NCI-H1694 (cell line): Measurements from ENCODE around the gene TMEM106C.

Experiments used
- DNase-seq: peaks from one replicate; lab custom pipeline; 2025; lab: John Stamatoyannopoulos, UW

TMEM106C gene

DNA sequence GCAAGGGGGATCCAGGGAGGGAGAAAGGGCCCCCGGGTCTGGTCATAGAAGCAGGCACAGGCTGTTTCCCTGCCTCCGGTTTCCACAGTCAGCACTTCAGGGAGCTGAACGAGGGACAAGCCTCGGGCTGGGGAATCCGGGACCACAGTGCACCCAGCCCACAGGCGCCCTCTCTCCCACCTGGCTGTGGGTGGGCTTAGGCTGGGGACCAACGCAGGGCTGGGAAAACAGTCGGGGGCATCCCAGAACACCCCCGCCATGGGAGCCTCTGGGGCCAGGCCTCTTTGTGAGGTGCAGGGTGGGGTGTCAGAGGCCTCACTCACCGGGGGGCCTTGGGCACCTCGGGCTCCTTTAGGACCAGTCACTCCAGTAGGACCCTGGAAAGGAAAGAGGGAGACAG, 16.3 kb downstream of the TMEM106C start:
- DNase-seq = no peak

DNA sequence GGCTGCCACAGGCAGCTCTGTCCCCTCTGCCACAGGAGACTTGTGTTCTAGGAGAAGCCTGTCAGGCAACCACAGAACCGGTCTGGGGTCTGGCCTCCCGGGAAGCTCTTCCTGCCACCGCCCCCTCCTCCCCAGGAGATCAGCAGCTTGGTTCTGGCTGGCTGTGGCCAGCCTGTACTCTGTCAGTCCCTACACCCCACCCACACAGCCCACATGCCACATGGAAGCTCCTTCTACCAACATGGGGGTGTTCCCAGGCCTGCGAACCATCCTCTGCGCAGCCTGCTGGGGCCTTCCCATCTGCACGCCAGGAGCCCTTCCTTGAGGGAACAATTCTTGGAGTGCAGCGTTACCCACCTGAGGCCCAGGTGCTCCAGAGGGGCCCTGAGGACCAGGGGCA, 16.8 kb downstream of the TMEM106C start:
- no peak for DNase-seq

DNA sequence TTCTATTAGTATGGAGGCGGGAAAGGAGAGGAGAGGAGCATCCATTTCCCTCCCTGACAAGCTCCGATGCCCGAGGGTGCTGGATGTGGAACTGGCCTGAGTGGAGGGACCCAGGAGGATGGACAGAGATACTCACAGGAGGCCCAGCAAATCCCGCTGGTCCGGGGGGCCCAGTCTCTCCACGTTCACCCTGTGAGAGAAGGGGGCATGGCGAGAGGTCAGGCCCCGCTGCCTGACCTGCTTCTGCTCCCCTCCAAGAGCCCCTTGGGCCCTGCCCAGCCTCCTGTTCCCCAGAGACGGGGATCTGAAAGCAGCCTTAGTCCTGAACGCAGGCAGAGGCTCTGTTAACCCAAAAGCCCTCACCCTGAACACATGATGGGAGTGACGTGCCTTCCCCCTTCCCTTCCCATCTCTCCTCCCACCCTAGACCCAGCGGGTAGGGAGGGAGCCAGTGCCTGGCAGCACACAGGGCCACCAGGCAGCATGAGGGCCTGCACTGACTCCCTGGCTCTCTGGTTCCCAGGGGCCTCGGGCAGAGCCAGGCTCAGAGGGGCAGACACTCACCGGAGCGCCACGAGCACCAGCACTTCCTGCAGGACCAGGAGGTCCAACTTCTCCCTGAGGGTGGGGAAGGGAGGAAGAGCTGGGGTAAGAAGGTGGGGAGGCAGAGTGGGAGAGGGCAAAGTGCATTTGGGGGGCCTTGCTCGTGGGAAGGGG, 17.5 kb downstream of the TMEM106C start:
- no peak for DNase-seq

DNA sequence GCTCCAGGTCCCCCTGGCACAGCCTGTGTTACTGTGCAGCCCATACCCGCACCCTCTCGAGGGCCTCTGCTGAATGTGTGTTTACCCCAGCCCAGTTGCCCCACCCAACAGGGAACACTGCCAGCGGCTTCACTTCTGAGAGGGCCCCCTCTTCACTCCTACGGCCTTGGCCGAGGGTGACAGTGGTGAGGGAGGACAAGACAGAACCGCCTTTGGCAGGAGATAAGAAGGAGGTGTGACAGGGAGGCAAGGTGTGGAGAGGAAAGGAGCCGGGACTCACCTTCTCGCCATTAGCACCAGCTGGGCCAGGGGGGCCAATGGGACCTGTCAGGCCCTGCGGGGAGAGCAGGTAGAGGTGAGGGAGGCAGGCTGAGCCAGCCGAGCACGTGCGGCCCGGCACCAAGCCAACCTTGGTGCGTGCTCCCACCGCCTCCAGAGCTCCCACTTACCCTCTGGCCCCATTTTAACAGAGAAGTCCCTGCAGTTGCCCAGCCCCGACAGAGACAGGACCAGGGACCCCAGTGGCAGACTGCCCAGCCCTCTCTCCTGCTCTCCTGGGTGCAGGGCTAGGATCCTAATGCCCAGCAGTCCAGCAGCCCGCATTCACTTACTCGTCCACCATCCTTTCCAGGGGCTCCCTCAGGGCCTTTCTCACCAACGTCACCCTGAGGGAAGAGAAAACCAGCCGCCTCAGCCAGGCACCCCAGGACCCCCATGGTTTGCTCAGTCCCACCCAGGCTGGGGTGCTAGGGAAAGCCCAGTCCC, 18.3 kb downstream of the TMEM106C start:
- no peak for DNase-seq

DNA sequence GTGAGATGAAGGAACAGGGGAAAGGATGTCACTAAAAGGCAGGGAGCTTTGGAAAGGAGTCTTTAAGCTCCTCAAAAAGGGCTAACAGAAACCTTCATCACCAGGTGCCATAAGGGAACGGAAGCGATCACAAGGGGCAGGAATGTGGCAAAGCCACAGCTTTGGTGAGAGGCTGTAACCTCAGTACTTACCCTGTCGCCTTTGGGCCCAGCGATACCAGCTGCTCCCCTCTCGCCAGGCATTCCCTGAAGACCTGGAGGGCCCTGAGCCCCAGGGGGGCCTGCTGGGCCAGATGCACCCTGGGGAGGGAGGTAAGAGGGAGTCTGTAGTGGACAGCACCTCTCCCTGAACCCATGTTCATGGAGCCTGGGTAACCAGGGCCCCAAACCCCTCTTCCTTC, 18.9 kb downstream of the TMEM106C start:
- DNase-seq = no peak

DNA sequence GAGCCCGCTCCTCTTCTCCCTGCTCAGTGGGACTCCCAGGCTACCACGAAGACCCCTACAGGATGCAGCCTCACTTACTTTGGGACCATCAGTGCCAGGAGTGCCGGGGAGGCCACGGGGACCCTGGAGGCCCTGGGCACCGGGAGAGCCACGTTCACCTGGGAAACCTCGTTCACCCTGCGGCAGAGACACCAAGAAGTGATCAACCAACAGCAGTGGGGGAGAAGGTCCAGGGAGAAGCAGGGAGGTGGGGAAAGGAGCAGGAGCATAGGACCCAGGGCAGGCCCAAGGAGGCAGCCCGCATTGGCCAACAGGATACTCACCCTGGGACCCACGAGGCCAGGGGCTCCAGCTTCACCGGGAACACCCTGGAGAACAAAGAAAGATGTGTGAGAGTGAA, 19.4 kb downstream of the TMEM106C start:
- no peak for DNase-seq

DNA sequence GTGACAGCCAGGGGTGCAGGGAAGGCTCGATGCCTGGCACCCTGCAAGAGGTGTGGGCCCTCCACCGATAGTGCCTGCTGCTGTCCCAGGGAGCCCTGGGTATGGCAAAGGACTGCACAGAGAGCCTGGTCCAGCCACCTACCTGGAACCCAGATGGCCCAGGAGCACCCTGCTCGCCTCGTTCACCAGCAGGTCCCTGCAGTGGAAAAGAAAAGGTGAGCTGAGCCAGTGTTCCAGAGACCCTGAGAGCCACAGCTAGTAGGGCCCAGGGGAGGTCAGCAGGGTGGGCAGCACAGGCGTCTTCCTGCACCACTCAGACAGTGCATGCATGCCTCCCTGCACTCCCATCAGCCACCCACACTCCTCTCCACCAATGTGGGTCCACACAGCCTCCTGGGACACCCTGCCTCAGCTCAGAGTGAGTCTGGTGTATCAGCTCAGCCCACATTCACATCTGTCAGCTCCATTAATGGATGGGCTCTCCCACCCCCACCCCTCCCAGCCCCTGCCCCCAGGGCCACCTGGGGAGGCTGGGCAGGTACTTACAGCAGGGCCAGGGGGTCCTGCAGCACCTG, 20.2 kb downstream of the TMEM106C start:
- no peak for DNase-seq

DNA sequence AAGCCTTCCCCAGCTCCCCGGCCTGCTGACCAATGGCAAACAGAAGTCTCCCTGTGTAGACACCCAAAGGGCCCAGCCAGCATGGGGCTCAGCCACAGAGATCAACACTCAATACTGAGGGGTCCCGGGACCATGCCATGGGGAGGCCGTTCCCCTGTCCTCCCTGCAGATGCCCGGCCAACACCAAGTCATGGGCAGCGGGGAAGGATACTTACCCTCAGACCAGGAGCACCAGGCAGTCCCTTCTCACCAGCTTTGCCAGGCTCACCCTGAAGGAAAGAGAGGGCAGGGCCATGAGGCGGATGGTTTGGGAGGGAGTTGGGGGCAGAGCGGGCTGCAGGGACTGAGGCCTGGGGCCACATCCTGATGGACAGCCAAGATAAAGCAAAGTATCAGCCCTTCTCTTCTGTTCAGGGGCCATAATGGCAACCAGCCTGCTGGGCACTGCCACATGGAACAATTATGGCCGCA, 21.0 kb downstream of the TMEM106C start:
- DNase-seq = no peak

DNA sequence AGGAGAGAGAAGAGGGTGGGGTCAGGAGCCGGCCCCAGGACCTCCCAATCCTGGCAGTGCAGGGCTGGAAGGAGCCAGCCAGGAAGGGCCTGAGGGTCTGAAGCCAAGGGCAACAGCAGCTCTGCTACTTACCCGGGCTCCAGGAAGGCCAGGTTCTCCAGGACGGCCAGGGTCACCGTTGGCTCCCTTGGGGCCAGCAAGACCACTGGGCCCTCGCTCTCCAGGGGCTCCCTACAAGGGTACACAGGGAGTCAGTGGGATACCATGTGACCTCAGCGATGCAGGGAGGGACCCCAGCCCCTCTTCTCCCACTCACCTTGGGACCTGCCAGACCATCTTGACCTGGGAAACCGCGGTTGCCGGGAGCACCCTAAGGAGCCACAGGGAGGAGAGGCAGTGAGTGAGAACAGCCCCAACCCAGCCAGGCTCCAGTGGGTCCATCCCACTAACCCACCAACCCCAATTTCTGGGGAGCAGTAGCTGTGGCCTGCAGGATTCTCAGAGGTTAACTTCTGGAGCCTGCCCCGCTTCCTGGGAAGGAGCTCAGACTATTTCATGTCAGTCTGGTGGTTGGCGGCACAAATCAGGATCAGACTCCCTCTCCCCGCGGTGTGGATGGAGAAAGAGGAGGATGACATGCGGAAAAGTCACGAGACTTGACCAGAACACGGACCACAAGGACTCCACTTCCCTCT, 22.3 kb downstream of the TMEM106C start:
- DNase-seq = no peak

DNA sequence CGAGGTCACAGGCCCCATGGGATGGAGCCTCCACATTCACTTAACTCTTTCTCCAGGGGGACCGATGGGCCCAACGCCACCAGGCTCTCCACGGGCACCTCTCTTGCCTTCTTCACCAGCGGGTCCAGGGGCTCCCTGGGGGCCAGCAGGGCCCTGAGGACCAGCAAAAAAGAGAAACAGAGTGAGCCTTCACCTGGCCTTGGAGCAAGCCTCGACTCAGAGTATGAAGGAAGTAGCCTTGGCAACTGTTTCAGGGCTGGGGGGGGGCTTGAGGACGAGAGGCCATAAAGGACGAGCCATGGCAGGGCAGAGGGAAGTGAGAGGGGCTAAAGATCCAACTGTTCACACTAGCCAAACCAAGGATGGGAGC, 22.9 kb downstream of the TMEM106C start:
- no peak for DNase-seq

DNA sequence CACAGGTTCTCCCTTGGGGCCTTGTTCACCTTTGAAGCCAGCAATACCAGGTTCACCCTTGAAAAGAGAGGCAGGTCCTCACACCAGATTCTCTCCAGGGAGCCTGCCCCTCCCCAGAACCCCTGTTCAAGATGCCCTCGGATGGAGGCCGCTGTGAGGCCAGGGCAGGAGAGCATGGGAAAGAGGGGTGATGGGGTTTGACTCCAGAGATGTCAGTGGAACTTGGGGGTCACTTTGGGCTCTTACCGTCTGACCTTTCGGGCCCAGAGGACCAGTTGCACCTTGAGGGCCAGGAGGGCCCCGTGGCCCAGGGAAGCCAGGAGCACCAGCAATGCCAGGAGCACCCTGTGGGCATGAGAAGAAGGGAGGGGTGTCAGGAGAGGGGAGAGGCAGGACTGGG, 23.4 kb downstream of the TMEM106C start:
- no peak for DNase-seq

DNA sequence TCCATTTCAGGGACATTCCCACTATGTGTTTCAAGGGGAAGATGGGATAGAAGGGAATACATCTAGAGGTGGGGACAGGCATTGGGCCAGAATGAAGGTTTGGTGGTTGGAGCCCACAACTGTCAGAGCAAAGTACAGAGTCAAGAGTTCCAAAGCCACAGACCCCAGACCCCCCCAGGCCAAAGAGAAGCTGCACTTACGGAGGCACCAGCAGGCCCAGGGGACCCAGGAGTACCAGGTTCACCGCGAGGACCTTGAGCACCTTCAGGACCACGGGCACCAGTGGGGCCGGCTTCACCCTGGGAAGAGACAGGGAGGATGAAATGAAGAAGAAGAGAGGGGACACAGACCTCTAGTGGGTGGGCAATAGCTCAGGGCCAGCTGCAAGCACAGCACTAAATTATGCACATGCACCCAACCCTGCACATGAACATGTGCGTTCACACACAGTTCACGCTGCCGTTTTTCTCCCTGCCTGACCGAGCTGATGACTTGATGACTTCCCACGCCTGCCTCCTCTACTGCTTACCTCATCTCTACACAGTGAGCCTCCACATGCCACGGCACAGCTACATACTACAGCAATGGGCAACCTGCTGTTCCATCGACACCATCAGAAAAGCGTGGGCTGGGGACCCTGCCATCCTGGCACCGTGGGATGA, 24.1 kb downstream of the TMEM106C start:
- DNase-seq = no peak

DNA sequence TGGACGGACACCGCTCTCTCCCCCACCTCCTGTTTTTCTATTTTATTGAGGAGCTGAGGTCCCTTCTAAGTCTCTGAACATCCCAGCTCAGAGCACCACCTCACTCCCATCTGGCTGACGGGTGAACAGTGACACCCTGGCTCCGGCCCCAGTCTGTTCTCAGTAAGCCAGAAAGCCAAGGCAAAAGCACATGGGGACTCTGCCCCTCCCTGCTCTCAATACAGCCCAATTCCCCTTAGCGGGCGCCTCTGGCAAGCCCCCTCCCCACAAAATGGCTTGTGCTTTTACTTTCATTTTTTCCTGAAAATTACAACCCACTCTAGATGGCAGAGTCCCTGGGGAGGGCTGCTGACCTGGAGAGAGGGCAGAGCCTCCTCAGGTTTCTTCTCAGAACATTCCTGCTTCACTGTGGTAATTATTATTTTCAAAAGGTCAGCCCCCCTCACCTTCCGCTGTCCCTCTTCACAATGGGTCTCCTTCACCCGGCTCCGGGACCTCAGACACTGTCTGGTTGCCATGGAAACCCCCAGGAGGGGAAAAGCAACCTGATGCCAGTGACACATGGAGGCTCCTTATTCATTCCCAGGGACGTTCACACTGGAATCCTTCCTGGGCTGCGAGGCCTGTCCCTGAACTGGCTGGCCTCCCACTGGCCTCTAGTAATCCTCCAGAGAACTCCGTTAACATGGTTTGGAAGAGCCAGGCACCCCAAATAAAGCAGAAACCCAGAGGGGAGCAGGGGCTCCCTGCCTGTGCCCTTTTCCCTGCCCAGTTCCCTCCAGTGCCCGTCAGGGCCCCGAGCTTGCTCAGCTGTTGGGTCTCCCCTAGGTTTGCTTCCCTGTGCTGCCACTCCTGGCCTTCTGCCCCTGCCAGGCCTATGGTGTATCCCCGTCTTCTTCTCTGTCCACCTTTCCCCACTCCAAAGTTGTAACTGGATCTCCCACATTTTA, 25.0 kb downstream of the TMEM106C start:
- DNase-seq = no peak

DNA sequence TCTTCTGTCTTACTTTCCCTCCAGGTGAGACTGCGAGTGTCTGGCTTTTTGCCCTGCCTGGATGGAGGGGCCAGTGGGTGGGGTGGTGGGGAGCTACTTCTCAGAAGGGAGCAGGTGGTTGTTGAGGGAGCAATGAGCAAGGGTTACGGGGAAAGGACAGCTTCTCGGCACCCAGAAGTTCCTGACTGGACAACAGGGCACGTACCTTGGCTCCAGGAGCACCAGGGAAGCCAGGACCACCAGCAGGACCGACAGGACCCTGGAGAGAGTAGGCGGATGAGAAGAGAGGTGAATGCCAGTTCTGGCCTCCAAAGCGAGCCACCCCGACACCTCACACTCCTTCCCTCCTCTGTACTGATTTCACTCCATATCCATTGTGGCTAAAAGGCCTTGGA, 25.6 kb downstream of the TMEM106C start:
- no peak for DNase-seq

DNA sequence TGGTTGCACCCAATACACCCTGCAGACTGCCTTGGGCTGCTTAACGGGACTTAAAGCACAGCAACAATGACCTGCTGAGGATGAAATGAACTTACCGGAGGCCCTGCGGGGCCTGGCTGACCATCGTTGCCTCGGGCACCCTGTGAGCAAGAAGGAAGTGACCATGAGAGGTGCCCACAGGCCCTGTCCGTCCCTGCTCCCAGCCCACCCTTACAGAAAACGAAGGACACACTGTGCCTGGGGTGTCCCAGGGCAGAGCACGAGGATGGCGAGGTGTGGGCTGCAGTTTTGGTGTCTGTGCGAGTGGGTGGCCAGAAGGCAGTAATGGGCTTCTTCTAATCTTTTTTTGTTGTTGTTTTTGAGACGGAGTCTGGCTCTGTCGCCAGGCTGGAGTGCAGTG, 26.3 kb downstream of the TMEM106C start:
- DNase-seq = no peak

DNA sequence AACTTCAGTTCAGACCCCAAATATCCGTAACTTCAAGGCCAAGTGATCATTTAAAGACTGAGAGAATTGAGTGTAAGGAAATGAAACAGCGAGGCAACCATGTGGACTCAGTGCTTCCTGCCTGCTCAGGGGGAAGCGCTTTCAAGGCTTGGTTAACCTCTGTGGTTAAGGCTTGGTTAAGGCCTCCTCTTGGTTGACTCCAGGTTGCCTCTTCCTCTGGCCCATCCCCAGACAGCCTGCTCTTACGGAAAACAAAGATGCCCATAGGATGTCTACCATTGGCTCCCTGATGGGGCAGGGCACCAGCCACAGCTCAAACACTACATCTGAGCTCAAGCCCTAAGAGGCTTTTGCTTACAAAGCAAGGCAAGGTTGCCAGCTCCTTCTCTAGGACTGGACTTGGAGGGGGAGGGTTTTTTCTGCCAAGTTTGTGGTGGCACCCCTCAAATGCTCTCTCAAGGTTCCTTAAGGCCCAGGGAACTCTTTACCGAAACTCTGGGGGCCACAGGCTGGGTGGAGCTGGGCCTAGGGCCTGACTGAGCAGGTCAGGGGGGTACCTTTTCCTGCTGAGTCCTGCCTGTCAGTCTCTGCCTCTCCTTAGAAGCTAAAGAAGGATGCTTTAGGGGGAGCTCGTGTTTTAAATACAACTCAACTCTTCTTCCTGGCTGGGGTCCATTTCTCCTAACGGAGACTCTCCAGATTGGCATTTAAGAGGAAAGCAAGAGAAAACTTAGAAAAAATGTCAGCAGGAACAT, 27.1 kb downstream of the TMEM106C start:
- no peak for DNase-seq

DNA sequence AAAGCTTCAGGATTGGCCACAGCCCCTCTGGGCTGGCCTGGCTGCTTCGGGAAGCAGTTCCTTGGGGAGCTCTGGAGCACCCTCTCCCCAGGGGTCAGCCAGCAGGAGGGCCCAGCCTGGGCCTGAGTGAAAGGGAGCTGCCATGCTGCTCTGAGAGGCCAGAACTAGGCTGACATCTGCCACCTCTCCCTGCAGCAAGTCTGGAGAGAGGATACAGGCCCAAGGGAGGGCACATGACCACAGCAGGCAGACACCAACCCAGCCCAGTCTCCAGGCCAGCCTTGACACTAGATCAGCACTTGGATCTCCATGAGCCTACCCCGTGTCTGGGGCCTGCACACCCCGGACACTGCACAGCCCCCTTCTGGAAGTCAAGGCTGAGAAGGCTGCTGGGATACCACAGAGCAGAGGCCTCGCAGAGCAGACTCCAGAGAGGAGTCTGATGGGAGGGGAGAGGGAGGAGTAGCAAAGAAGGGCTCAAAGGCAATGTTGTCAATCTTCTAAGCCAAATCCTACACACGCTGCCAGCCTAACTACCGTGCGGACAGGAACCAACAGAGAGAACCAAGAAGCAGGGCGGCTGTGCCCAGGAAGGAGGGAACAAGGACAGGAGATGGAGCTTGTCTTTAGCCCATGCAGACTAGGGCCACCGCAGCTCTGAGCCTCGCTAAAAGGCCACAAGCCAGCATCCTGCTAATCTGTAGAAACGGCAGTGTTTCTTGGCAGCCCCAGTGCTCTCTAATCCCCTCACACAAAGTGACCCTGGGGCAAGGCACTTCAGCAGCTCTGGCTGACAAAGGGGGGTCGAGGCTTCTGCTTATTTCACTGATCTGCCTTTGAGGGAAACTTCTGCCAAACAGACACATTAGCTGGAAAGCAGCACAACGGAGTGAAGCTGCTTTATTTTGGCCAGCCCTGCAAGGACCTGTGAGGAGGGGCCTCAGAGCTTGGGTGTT, 28.0 kb downstream of the TMEM106C start:
- DNase-seq = no peak

DNA sequence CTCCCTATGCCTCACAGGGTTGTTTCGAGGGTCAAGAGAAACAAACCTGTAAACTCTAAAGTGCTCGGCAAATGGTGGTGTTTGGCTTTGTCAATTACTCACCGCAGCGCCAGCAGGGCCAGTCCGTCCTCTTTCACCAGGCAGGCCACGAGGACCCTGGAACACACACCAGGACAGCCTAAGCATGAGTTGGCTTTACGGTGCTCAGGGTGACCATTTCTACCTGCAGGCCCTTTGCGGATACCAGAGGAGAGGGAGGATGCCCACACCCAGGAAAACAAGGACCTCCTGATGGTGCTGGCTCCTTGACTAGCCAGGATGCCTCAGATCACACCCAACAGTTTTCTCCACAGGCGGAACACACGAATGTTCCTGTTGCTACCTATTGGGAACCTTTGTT, 29.4 kb downstream of the TMEM106C start:
- DNase-seq = no peak

DNA sequence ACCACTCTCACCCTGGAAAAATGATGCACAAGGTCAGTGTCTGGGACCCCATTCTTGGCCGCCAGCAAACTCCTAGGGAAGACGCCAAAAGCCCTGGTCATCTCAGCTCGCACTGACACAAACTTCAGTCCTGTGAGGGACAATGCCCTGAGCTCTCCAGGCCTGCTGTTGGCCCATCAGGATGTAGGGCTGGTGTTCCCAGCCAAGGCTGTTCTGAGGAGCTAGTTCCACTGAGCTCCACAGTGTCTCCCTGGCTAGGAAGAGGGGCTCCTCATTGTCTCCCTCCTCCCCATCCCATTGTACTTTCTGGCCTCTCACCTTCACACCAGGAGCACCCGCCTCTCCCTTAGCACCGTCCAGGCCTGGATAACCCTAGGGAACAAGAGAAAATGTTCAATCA, 30.1 kb downstream of the TMEM106C start:
- DNase-seq = no peak
